ENCODE results near the gene ACOT8.

DNA sequence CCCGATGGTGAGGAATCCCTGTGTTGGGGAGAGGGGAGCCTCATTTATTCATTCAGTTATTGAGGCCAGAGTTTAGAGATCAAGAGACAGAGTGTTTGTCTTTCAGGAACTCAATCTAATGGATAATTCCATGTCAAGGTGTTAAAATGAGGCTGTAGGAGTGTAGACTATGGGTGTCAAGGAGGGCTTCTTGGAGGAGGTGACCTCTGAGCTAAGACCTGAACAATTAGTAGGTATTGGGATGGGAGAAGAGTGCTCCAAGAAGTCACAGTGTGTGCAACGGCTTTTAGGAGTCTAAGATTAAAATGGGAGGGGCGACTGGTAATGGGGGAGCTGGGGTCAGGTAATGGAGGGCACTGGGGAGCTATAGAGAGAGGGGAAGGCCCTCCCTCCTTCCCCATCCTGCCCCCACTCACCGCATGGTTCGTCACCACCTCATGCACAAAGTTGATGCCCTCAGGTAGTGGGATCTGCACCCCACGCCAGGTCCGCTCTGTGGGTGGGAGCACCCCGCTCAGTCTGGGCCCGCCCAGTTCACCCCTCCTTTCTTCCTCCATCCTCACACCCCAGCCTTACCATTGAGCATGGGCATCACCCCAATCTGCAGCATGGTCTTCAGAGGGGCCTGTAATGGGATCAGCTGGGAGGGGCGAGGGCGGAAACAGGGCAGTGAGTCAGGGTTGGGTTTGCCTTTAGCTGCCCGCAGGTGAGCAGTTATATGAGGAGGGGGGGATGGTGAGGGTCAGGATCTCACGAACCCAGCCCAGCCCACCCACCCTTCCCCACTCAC lies 42.0 kb upstream of the ACOT8 start:
- TF ChIP-seq CTCF (IDR thresholded peaks at IDR 0.05; ENCODE audit: low read length) (no peak), EZH2phosphoT487 (IDR thresholded peaks at IDR 0.05; ENCODE audit: low read length) (no peak), EZH2 (optimal IDR thresholded peaks at IDR 0.05; ENCODE audit: low read depth, low read length) (no peak)

Measured in MM.1S (cell line).